ENCODE results near the gene TEX13D. TPM values are rescaled to one million over a fixed set of nuclear protein-coding genes. Genes with fewer than 3 reads are reported as not detected.

Gene TEX13D
- total and polyA plus RNA-seq, 2 donors (not counting 3 experiments of a cell fraction or from before 2014, with no cell fraction given): not detected

DNA sequence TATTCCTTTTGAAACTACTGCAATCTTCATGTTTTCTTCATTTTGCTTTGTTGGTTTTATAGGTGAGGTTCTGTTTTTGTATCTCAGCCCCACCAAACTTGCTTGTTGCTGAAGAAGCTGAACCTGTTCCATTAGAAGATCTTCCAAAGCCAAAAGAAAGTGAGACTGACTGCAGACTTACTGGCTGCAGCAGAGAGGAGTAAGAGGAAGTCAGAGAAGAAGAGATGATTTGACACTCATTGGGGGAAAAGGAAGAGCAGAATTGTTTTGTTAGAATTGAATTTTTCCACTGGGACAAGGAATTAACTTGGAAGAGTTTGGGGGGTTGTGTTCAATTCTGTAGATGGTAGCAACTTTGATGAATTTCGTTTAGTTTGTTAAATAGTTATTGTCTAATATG, 3.1 kb downstream of the TEX13D start:
- H3K27ac ChIP-seq (ENCODE audit: insufficient read depth, low read depth, low read length): no peak overlapping the region
- no peaks in the 10 kb centered on the region for H3K36me3 ChIP-seq (ENCODE audit: control insufficient read depth in 2 of 2, extremely low read depth in 1 of 2, insufficient read depth in 2 of 2, low read length in 2 of 2)
- H3K4me3 ChIP-seq (replicated peaks in 1 of 3; ENCODE audit: insufficient read depth in 1 of 3, low read depth in 1 of 3, low read length in 3 of 3): no peak overlapping the region
- H3K27me3 ChIP-seq (ENCODE audit: control insufficient read depth in 2 of 2, insufficient read depth in 2 of 2, low read length in 2 of 2): no peaks in the 10 kb centered on the region
- H4K20me1 ChIP-seq (replicated peaks; ENCODE audit: control insufficient read depth, extremely low read depth, insufficient read depth, low read length): no peaks in the 10 kb centered on the region
- dilution Hi-C loops (cut with MboI; ENCODE audit: extremely low pct_ligation_motif_present, low sequenced_read_pairs): no loop called here
- no peak overlapping the region for H3K9ac ChIP-seq (replicated peaks; ENCODE audit: extremely low read depth, insufficient read depth, low read length)
- BruUV-seq (replicated peaks): no TSS peak
- H3K4me2 ChIP-seq (ENCODE audit: insufficient read depth, low read length): no peak overlapping the region
- intact Hi-C loops (cut with micrococcal nuclease): no loop called here
- FAIRE-seq (no peak), DNase-seq (ENCODE audit: low read depth, low spot score) (no peak)
- CTCF ChIA-PET: no interaction called here
- TF ChIP-seq, protein P1, sequence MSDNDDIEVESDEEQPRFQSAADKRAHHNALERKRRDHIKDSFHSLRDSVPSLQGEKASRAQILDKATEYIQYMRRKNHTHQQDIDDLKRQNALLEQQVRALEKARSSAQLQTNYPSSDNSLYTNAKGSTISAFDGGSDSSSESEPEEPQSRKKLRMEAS (IDR thresholded peaks at IDR 0.05; ENCODE audit: insufficient read depth, insufficient read length): no peak
- TF ChIP-seq POLR2AphosphoS5 (IDR thresholded peaks at IDR 0.05; ENCODE audit: insufficient read depth, low read depth, low read length) (no peak), POLR2A (IDR thresholded peaks at IDR 0.05; ENCODE audit: low read depth, low read length) (no peak), MYC (IDR thresholded peaks at IDR 0.05; ENCODE audit: low read depth, low read length) (no peak), JUN (IDR thresholded peaks at IDR 0.05; ENCODE audit: borderline replicate concordance, insufficient read depth, insufficient read length, low read depth) (no peak), GATA2 (IDR thresholded peaks at IDR 0.05; ENCODE audit: insufficient read depth, insufficient read length, low read depth, low read length) (no peak), EZH2 (IDR thresholded peaks at IDR 0.05; ENCODE audit: borderline replicate concordance, low read depth, low read length, severe bottlenecking) (no peak), FOS (IDR thresholded peaks at IDR 0.05; ENCODE audit: borderline replicate concordance, insufficient read depth, low read length) (no peak)
- TF ChIP-seq, protein P2, sequence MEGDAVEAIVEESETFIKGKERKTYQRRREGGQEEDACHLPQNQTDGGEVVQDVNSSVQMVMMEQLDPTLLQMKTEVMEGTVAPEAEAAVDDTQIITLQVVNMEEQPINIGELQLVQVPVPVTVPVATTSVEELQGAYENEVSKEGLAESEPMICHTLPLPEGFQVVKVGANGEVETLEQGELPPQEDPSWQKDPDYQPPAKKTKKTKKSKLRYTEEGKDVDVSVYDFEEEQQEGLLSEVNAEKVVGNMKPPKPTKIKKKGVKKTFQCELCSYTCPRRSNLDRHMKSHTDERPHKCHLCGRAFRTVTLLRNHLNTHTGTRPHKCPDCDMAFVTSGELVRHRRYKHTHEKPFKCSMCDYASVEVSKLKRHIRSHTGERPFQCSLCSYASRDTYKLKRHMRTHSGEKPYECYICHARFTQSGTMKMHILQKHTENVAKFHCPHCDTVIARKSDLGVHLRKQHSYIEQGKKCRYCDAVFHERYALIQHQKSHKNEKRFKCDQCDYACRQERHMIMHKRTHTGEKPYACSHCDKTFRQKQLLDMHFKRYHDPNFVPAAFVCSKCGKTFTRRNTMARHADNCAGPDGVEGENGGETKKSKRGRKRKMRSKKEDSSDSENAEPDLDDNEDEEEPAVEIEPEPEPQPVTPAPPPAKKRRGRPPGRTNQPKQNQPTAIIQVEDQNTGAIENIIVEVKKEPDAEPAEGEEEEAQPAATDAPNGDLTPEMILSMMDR (IDR thresholded peaks at IDR 0.05; ENCODE audit: extremely low read depth in 1 of 2, insufficient read depth in 1 of 2, low read depth in 1 of 2, low read length in 2 of 2): no peak
- POLR2A ChIA-PET: no interaction called here
- H3K4me1 ChIP-seq (ENCODE audit: control insufficient read depth, extremely low read depth, insufficient read depth, low read length): no peaks in the 10 kb centered on the region
- H3K9me1 ChIP-seq (replicated peaks; ENCODE audit: control insufficient read depth, extremely low read depth, insufficient read depth, low read length): no peaks in the 10 kb centered on the region
- H3K79me2 ChIP-seq (ENCODE audit: control insufficient read depth, insufficient read depth, low read length): no peaks in the 10 kb centered on the region
- no peak overlapping the region for H2AFZ ChIP-seq (ENCODE audit: low read depth, low read length)
- no peaks in the 10 kb centered on the region for H3K9me3 ChIP-seq (replicated peaks; ENCODE audit: control insufficient read depth, insufficient read depth, low read length)
